T-cell (primary cell): Measurements from ENCODE around the gene DDA1. TPM values are rescaled to one million over a fixed set of nuclear protein-coding genes. Genes with fewer than 3 reads are reported as not detected.
A peak's percentile ranks its signal among the peaks of the same experiment; 100 is the strongest.

Source experiments
- ATAC-seq, 4 experiments: fragments of 200-7000 bp in 3 of 4; fragments of 150-1000 bp in 1 of 4; cut with Tn5 transposase; replicated peaks in 1 of 4; 1 replicate in 3 of 4; 2 replicates in 1 of 4; pipeline ENCODE4 v1.10.0; 2021; ENCODE audit warnings: moderate library complexity in 3 of 4, mild to moderate bottlenecking in 2 of 4, moderate number of reproducible peaks in 1 of 4
- CTCF ChIA-PET, 2 donors: fragments of 300-600 bp; sonication (Branson Sonifier 250); formaldehyde crosslinking; loops; one replicate each; lab custom pipeline; 2022; ENCODE audit warnings: antibody characterized with exemption in 2 of 2; lab: Charles Lee
- POLR2A ChIA-PET, 2 donors: fragments of 300-600 bp; sonication (Branson Sonifier 250); formaldehyde crosslinking; loops; one replicate each; lab custom pipeline; 2022; ENCODE audit warnings: antibody characterized with exemption in 2 of 2; lab: Charles Lee
- DNase-seq, 35 experiments: peaks; one replicate each; pipeline versions ENCODE4 v3.0.0 to v3.0.0-alpha.2; 2013 to 2023
- H3K27ac ChIP-seq: one replicate; pipeline ENCODE4 v1.5.1; 2013; ENCODE audit warnings: low read length
- H3K27me3 ChIP-seq, 2 experiments: replicated peaks in 1 of 2; 1 replicate in 1 of 2; 2 replicates in 1 of 2; pipeline versions ENCODE4 v1.6.1 to v1.7.0; 2013; ENCODE audit warnings: low read length in 1 of 2, mixed read lengths in 1 of 2; ENCODE audit not compliant: control insufficient read depth in 2 of 2, insufficient read depth in 2 of 2; ENCODE audit errors: extremely low read depth in 1 of 2
- H3K36me3 ChIP-seq, 2 donors: 1 replicate in 1 of 2; 2 replicates in 1 of 2; pipeline versions ENCODE4 v1.6.1 to v1.7.0; 2013; ENCODE audit warnings: low read length in 1 of 2; ENCODE audit not compliant: control insufficient read depth in 2 of 2, insufficient read depth in 1 of 2; ENCODE audit errors: extremely low read depth in 1 of 2
- H3K4me1 ChIP-seq, 2 experiments: 1 replicate in 1 of 2; 2 replicates in 1 of 2; pipeline versions ENCODE4 v1.6.1 to v1.7.0; 2013; ENCODE audit warnings: low read length in 2 of 2, mixed read lengths in 1 of 2; ENCODE audit not compliant: insufficient read depth in 2 of 2, control insufficient read depth in 1 of 2; ENCODE audit errors: extremely low read depth in 1 of 2
- H3K4me3 ChIP-seq, 2 donors: 1 replicate in 1 of 2; 2 replicates in 1 of 2; pipeline versions ENCODE4 v1.5.1 to v1.7.0; 2013; ENCODE audit warnings: mild to moderate bottlenecking in 2 of 2, low read length in 1 of 2, moderate library complexity in 1 of 2; ENCODE audit not compliant: control insufficient read depth in 1 of 2; ENCODE audit errors: extremely low read depth in 1 of 2
- H3K9me3 ChIP-seq: 2 replicates; pipeline ENCODE4 v1.7.0; 2013
- H3K27ac Mint-ChIP-seq, 2 donors: one replicate each; pipeline ENCODE4 v1.8.0; 2020 to 2021; ENCODE audit warnings: mild to moderate bottlenecking in 2 of 2, mixed read lengths in 2 of 2
- H3K27me3 Mint-ChIP-seq, 2 donors: one replicate each; pipeline ENCODE4 v1.8.0; 2021 to 2022; ENCODE audit warnings: mixed read lengths in 2 of 2
- H3K36me3 Mint-ChIP-seq: one replicate; pipeline ENCODE4 v1.8.0; 2021; ENCODE audit warnings: mixed read lengths
- H3K4me1 Mint-ChIP-seq, 3 donors: one replicate each; pipeline ENCODE4 v1.8.0; 2020 to 2022; ENCODE audit warnings: mixed read lengths in 3 of 3, mild to moderate bottlenecking in 1 of 3
- H3K4me3 Mint-ChIP-seq, 3 donors: one replicate each; pipeline ENCODE4 v1.8.0; 2020 to 2022; ENCODE audit warnings: mild to moderate bottlenecking in 3 of 3, mixed read lengths in 3 of 3, moderate library complexity in 3 of 3
- H3K9me3 Mint-ChIP-seq, 3 donors: one replicate each; pipeline ENCODE4 v1.8.0; 2020 to 2022; ENCODE audit warnings: mixed read lengths in 3 of 3
- WGBS: methylation state at CpG from one replicate; pipeline ENCODE4 v1.1.5; 2013; ENCODE audit warnings: missing lambda C conversion rate; ENCODE audit not compliant: insufficient coverage; 5-methylcytosine and 5-hydroxymethylcytosine counted together
- total RNA-seq, 35 experiments: library from RNA in 6 of 35; stranded (reverse) in 6 of 35; fragments of 120-200 nt in 1 of 35; gene quantifications; one replicate each; pipeline versions ENCODE4 v1.2.1 to v1.2.4 and lab custom pipeline; 2013 to 2026

DDA1 gene
- total RNA-seq, 5 donors from 2014 or later (not counting 1 experiment from before 2014, with no cell fraction given) = 37.3 to 51.7 (median 42.0) TPM

DNA sequence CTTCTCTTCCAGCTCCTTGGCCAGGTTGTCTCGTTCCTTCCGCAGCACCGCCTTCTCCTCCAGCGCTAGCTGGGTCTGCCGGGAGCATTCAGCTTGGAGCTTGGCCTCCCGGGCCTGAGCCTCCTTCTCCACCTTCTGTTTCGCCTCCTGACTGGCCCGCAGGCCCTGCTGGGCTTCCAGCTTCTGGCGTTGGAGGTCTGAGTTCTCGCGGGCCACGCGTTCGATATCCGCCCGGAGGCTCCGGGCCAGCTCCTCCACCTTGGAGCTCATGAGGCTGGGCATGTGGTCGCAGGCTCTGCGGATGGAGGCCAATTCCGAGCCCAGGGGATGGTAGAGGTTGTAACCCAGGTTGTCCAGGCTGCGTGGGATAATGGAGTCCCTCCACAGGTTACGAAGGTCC lies 56.0 kb downstream of the DDA1 start:
- DNase-seq (no peak), ATAC-seq (no peak)
- Mint-ChIP-seq H3K27ac (no peak overlapping the region), H3K4me1 (peaks cover 0 to 5% (median 0%) of the 10 kb centered on the region in 3 donors), H3K36me3 (no peaks in the 10 kb centered on the region), H3K27me3 (peaks cover 4 to 5% of the 10 kb centered on the region in 2 donors), H3K9me3 (no peaks in the 10 kb centered on the region), H3K4me3 (no peak overlapping the region)
- no peak overlapping the region for H3K4me3 ChIP-seq
- no peaks in the 10 kb centered on the region for H3K9me3 ChIP-seq
- H3K27me3 ChIP-seq = peaks cover 0 to 10% of the 10 kb centered on the region in 2 experiments
- no peaks in the 10 kb centered on the region for H3K36me3 ChIP-seq
- H3K4me1 ChIP-seq = peaks cover 0 to 3% of the 10 kb centered on the region in 2 experiments
- ChIA-PET POLR2A (no interaction called here), CTCF (interaction anchor here in 1 of 2 donors (0.6 kb wide), 1 partner anchor 23 kb away, joined by 3 read pairs; no protein-coding TSS in a partner anchor)
- H3K27ac ChIP-seq = no peak overlapping the region
- 92% methylated on average over 14 of the region's 22 CpGs for WGBS

DNA sequence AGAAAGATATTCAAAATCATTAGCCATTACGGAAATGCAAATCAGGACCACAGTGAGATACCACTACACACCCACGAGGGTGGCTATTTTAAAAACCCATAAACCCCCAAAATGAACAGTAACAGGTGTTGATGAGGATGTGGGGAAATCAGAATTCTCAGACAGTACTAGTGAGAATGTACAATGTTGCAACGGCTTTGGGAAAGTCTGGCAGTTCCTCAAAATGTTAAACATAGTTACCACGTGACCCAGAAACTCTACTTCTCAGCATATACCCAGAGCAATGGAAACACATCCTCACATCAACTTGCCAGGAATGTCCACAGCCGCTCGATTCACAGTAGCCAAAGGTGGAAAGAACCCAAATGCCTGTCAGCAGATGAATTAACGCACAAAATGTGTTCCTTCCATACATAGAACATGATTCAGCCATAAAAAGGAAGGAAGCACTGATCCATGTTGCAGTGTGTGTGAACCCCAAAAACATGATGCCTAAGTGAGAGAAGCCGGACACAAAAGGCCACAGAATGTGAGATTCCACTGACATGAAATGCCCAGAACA lies 60.7 kb downstream of the DDA1 start:
- Histone ChIP-seq H3K27ac (no peak overlapping the region), H3K36me3 (no peaks in the 10 kb centered on the region), H3K4me1 (peaks cover 0 to 4% of the 10 kb centered on the region in 2 experiments), H3K4me3 (no peak overlapping the region), H3K27me3 (peaks cover 0 to 24% of the 10 kb centered on the region in 2 experiments), H3K9me3 (no peaks in the 10 kb centered on the region)
- Mint-ChIP-seq H3K9me3 (no peaks in the 10 kb centered on the region), H3K27ac (peak overlapping the region in 1 of 2 donors; percentile 19), H3K4me1 (peaks cover 0 to 7% (median 0%) of the 10 kb centered on the region in 3 donors), H3K36me3 (no peaks in the 10 kb centered on the region), H3K27me3 (peaks cover 7% of the 10 kb centered on the region in 2 donors), H3K4me3 (no peak overlapping the region)
- WGBS = 26% methylated on average over 3 of the region's 8 CpGs
- DNase-seq (no peak), ATAC-seq (peak in 1 of 4 experiments; percentile 10)
- ChIA-PET POLR2A (no interaction called here), CTCF (no interaction called here)

Other genes starting within 250 kb of the DDA1 start
- 10 to 100 TPM; 16.6 to 20.4 (median 19.3) TPM for gene HAUS8, start 234.1 kb upstream of the DDA1 start, total RNA-seq
- 100 to 1,000 TPM; 185 to 220 (median 202) TPM for gene MYO9B, start 233.8 kb upstream of the DDA1 start, total RNA-seq
- 10 to 100 TPM; 23.8 to 45.2 (median 38.6) TPM for gene USE1, start 94.2 kb upstream of the DDA1 start, total RNA-seq
- 10 to 100 TPM; 21.5 to 33.3 (median 23.0) TPM for gene OCEL1, start 83.3 kb upstream of the DDA1 start, total RNA-seq
- gene NR2F6, start 63.6 kb upstream of the DDA1 start, total RNA-seq = 1 to 10 TPM in 4 of 5 donors, under 1 TPM in 1; 0.55 to 6.4 (median 2.8) TPM
- gene USHBP1, start 44.8 kb upstream of the DDA1 start, total RNA-seq = under 1 TPM in 4 of 5 donors, not detected in 1; 0.10 to 0.61 (median 0.38) TPM
- gene BABAM1, start 42.1 kb upstream of the DDA1 start, total RNA-seq = 100 to 1,000 TPM in 3 of 5 donors, 10 to 100 TPM in 2; 76.7 to 130 (median 117) TPM
- gene ANKLE1, start 27.7 kb upstream of the DDA1 start, total RNA-seq = 1 to 10 TPM in 4 of 5 donors, under 1 TPM in 1; 0.93 to 6.5 (median 2.9) TPM
- gene ABHD8, start 6.1 kb upstream of the DDA1 start, total RNA-seq = 10 to 100 TPM in 3 of 5 donors, 1 to 10 TPM in 2; 5.3 to 12.4 (median 11.3) TPM
- gene MRPL34, start 3.7 kb upstream of the DDA1 start, total RNA-seq = 10 to 100 TPM; 37.6 to 87.0 (median 69.3) TPM
- gene ANO8, start 25.3 kb downstream of the DDA1 start, total RNA-seq = 10 to 100 TPM; 18.3 to 27.4 (median 24.9) TPM
- gene GTPBP3, start 28.0 kb downstream of the DDA1 start, total RNA-seq = 10 to 100 TPM; 31.9 to 72.5 (median 65.7) TPM
- under 1 TPM in 4 of 5 donors, not detected in 1; 0.19 to 0.86 (median 0.48) TPM for gene PLVAP, start 67.8 kb downstream of the DDA1 start, total RNA-seq
- gene CCDC194, start 84.6 kb downstream of the DDA1 start, total RNA-seq = 1 to 10 TPM; 1.4 to 3.3 (median 2.6) TPM
- 10 to 100 TPM; 43.9 to 62.0 (median 52.2) TPM for gene BST2, start 96.1 kb downstream of the DDA1 start, total RNA-seq
- gene MVB12A, start 110.5 kb downstream of the DDA1 start, total RNA-seq = 10 to 100 TPM; 21.0 to 41.4 (median 35.3) TPM
- gene TMEM221, start 139.1 kb downstream of the DDA1 start, total RNA-seq = not detected
- not detected for gene NXNL1, start 151.4 kb downstream of the DDA1 start, total RNA-seq
- gene SLC27A1, start 161.0 kb downstream of the DDA1 start, total RNA-seq = 10 to 100 TPM in 3 of 5 donors, 1 to 10 TPM in 2; 5.9 to 13.3 (median 10.5) TPM
- gene PGLS, start 202.1 kb downstream of the DDA1 start, total RNA-seq = 100 to 1,000 TPM in 1 of 5 donors, 10 to 100 TPM in 4; 46.2 to 103 (median 77.5) TPM
- 10 to 100 TPM; 43.0 to 78.1 (median 70.8) TPM for gene COLGALT1, start 246.1 kb downstream of the DDA1 start, total RNA-seq